Measurements from ENCODE around the gene LACRT. TPM values are rescaled to one million over a fixed set of nuclear protein-coding genes. Genes with fewer than 3 reads are reported as not detected.

LACRT gene
- polyA plus RNA-seq, 3 donors = not detected

DNA sequence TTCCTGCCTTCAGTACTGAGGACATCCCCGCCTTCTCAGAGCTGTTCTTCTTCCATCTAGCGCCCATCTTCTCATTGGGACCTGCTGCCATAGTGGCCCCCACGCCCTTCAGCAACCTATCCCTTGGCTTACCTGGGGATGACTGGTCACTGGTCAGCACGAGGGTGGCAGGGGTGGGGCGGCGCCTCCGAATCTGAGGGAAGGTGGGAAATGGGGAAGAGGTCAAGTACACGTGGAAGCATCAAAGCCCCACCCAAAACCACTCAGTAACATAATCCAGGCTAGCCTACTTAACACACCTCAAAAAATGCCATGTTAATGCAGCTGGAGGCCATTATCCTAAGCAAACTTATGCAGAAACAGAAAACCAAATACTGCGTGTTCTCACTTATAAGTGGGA lies 50.6 kb downstream of the LACRT start:
- no peak for DNase-seq (ENCODE audit: extremely low read depth in 1 of 11, low read depth in 9 of 11, low spot score in 4 of 11)

DNA sequence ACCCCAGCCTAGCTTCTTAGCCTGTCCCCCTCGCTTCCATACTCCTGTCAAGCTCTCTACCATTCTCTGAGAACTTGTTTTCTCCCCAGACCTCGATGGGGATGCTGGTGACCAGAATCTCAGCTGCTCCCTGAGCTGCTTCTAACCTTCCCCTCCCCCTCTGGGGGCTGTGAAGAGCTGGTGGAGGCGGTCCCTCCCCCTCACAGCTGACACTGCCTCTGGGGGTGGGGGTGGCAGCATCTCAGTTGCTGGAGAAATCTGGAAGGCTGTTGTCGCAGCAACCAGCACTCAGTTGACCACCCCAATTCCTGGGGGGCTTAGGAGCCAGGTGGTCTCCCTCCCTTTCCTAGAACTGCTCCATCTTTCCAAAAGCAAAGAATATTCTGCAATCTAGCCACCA lies 51.0 kb downstream of the LACRT start:
- no peak for DNase-seq (ENCODE audit: extremely low read depth in 1 of 11, low read depth in 9 of 11, low spot score in 4 of 11)

DNA sequence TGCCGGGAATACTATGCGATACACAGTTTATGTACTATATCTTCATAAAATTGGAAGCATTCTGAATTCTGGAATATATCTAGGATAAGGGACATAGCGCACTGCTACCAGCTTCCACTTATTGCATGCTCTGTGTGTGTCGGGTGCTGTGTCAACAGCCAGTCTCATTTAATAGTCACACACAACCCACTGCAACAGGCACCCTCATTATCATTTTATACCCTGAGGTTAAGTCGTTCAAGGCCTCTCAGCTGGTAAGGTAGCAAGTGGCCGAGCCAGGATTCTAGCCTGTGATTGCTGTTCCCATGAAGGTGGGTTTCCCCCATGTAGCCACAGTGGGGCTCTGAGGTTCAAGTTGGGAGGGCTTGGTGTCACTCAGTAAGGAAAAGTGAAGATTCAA lies 53.3 kb downstream of the LACRT start:
- no peak for DNase-seq (ENCODE audit: extremely low read depth in 1 of 11, low read depth in 9 of 11, low spot score in 4 of 11)

Other genes with a start within 250 kb of the LACRT start
- 10 to 100 TPM; 41.1 to 50.6 (median 42.1) TPM for gene ITGA5, start 215.6 kb downstream of the LACRT start, polyA plus RNA-seq (ENCODE audit: insufficient read length in 3 of 3)
- gene GTSF1, start 161.3 kb downstream of the LACRT start, polyA plus RNA-seq (ENCODE audit: insufficient read length in 3 of 3) = 1 to 10 TPM in 1 of 3 donors, under 1 TPM in 1, not detected in 1; 0.12 to 1.4 TPM
- 1 to 10 TPM; 3.4 to 4.5 (median 3.4) TPM for gene NCKAP1L, start 137.1 kb downstream of the LACRT start, polyA plus RNA-seq (ENCODE audit: insufficient read length in 3 of 3)
- 1 to 10 TPM; 8.0 to 9.1 (median 8.3) TPM for gene PDE1B, start 85.3 kb downstream of the LACRT start, polyA plus RNA-seq (ENCODE audit: insufficient read length in 3 of 3)
- 10 to 100 TPM; 45.7 to 66.5 (median 54.2) TPM for gene PPP1R1A, start 46.2 kb downstream of the LACRT start, polyA plus RNA-seq (ENCODE audit: insufficient read length in 3 of 3)
- not detected for gene DCD, start 13.5 kb upstream of the LACRT start, polyA plus RNA-seq (ENCODE audit: insufficient read length in 3 of 3)
- not detected for gene MUCL1, start 219.6 kb upstream of the LACRT start, polyA plus RNA-seq (ENCODE audit: insufficient read length in 3 of 3)

Measured in renal cortex interstitium (tissue), 11 donors.